WTC11 (cell line): ENCODE results near the gene KLRK1. TPM values are rescaled to one million over a fixed set of nuclear protein-coding genes. Genes with fewer than 3 reads are reported as not detected.
"Not testable (repeated sequence)": the region's sequence is repeated elsewhere in the genome, so short reads cannot be mapped to it uniquely, and the experiment has no call there.

ENCODE experiments used
- ATAC-seq: fragments of 200-7000 bp; cut with Tn5 transposase; 2 replicates; pipeline ENCODE4 v1.10.0; 2021; ENCODE audit warnings: mild to moderate bottlenecking, moderate library complexity
- CTCF ChIA-PET: fragments of 300-600 bp; sonication (Branson Sonifier 250); formaldehyde crosslinking; loops from one replicate; lab custom pipeline; 2021; ENCODE audit warnings: antibody characterized with exemption; lab: Charles Lee
- POLR2A ChIA-PET: fragments of 350-600 bp; sonication (Branson Sonifier 250); formaldehyde crosslinking; loops from one replicate; lab custom pipeline; 2021; ENCODE audit warnings: antibody characterized with exemption; lab: Charles Lee
- DNase-seq: peaks from one replicate; pipeline ENCODE4 v3.0.0; 2021; ENCODE audit warnings: low spot score
- H3K27ac Mint-ChIP-seq: 2 replicates; pipeline ENCODE4 v1.8.0; 2021; ENCODE audit warnings: mixed read lengths
- H3K27me3 Mint-ChIP-seq: 2 replicates; pipeline ENCODE4 v1.8.0; 2021; ENCODE audit warnings: low read depth, mild to moderate bottlenecking, moderate library complexity, mixed read lengths
- H3K36me3 Mint-ChIP-seq: 2 replicates; pipeline ENCODE4 v1.8.0; 2021; ENCODE audit warnings: mixed read lengths
- H3K4me1 Mint-ChIP-seq: 2 replicates; pipeline ENCODE4 v1.8.0; 2022; ENCODE audit warnings: mixed read lengths
- H3K4me3 Mint-ChIP-seq: 2 replicates; pipeline ENCODE4 v1.8.0; 2021; ENCODE audit warnings: mild to moderate bottlenecking, moderate library complexity, mixed read lengths
- H3K9me3 Mint-ChIP-seq: 2 replicates; pipeline ENCODE4 v1.8.0; 2021; ENCODE audit warnings: mixed read lengths
- ESRRA ChIP-seq: sonication (generic); formaldehyde crosslinking; IDR thresholded peaks from 2 replicates; pipeline ENCODE4 v1.8.1; 2022; ENCODE audit warnings: mild to moderate bottlenecking, missing genetic modification reagents, borderline replicate concordance
- KAT7 ChIP-seq: sonication (generic); formaldehyde crosslinking; IDR thresholded peaks from 2 replicates; pipeline ENCODE4 v1.8.1; 2023; ENCODE audit warnings: missing genetic modification reagents, mild to moderate bottlenecking, borderline replicate concordance
- NFATC4 ChIP-seq: fragments of 250-450 bp; sonication (Bioruptor Pico); IDR thresholded peaks from 2 replicates; pipeline ENCODE4 v1.9.0; 2021; ENCODE audit warnings: mild to moderate bottlenecking
- NR3C1 ChIP-seq: sonication (generic); formaldehyde crosslinking; conservative IDR thresholded peaks from 2 replicates; pipeline ENCODE4 v1.8.1; 2023; ENCODE audit warnings: low read depth, mild to moderate bottlenecking, missing genetic modification reagents
- PRRX2 ChIP-seq: fragments of 250-450 bp; sonication (Bioruptor Pico); IDR thresholded peaks from 2 replicates; pipeline ENCODE4 v1.8.0; 2021; ENCODE audit warnings: mild to moderate bottlenecking
- SP1 ChIP-seq: sonication (generic); formaldehyde crosslinking; conservative IDR thresholded peaks from 2 replicates; pipeline ENCODE4 v1.8.1; 2022; ENCODE audit warnings: missing genetic modification reagents
- ZBTB21 ChIP-seq: sonication (generic); formaldehyde crosslinking; IDR thresholded peaks from 2 replicates; pipeline ENCODE4 v1.8.1; 2023; ENCODE audit warnings: mild to moderate bottlenecking, missing genetic modification reagents, borderline replicate concordance
- ZNF138 ChIP-seq: sonication (generic); formaldehyde crosslinking; conservative IDR thresholded peaks from 2 replicates; pipeline ENCODE4 v1.8.1; 2022; ENCODE audit warnings: mild to moderate bottlenecking, moderate library complexity, missing genetic modification reagents
- ZNF219 ChIP-seq: sonication (generic); formaldehyde crosslinking; IDR thresholded peaks from 2 replicates; pipeline ENCODE4 v1.8.0; 2023; ENCODE audit warnings: missing genetic modification reagents, mild to moderate bottlenecking, borderline replicate concordance
- ZNF232 ChIP-seq: sonication (generic); formaldehyde crosslinking; IDR thresholded peaks from 2 replicates; pipeline ENCODE4 v1.8.0; 2022; ENCODE audit warnings: mild to moderate bottlenecking, missing genetic modification reagents
- ZNF396 ChIP-seq: fragments of 250-450 bp; sonication (Bioruptor Pico); IDR thresholded peaks from 2 replicates; pipeline ENCODE4 v1.8.0; 2021; ENCODE audit warnings: mild to moderate bottlenecking, moderate library complexity, borderline replicate concordance
- ZNF416 ChIP-seq: fragments of 250-450 bp; sonication (Bioruptor Pico); IDR thresholded peaks from 2 replicates; pipeline ENCODE4 v1.9.0; 2021; ENCODE audit warnings: mild to moderate bottlenecking, inconsistent platforms
- total RNA-seq: library from RNA; stranded (reverse); gene quantifications from 3 replicates; pipeline ENCODE4 v1.2.3, GENCODE V29; 2021
- TF ChIP-seq, protein P1 (sequence below): fragments of 250-450 bp; sonication (Bioruptor Pico); IDR thresholded peaks from 2 replicates; pipeline ENCODE4 v1.9.0; 2021; ENCODE audit warnings: mild to moderate bottlenecking, borderline replicate concordance
- TF ChIP-seq, protein P2 (sequence below): sonication (generic); formaldehyde crosslinking; IDR thresholded peaks from 2 replicates; pipeline ENCODE4 v1.8.1; 2023; ENCODE audit warnings: mild to moderate bottlenecking, missing genetic modification reagents
- TF ChIP-seq, protein P3 (sequence below): sonication (generic); formaldehyde crosslinking; IDR thresholded peaks from 2 replicates; pipeline ENCODE4 v1.8.1; 2022; ENCODE audit warnings: low read depth, missing genetic modification reagents, borderline replicate concordance
- TF ChIP-seq, protein P4 (sequence below): sonication (generic); formaldehyde crosslinking; IDR thresholded peaks from 2 replicates; pipeline ENCODE4 v1.8.1; 2022; ENCODE audit warnings: low read depth, mild to moderate bottlenecking, moderate library complexity, missing genetic modification reagents, borderline replicate concordance

KLRK1 gene
- total RNA-seq, 1 experiment from 2014 or later = 0.15 TPM

DNA sequence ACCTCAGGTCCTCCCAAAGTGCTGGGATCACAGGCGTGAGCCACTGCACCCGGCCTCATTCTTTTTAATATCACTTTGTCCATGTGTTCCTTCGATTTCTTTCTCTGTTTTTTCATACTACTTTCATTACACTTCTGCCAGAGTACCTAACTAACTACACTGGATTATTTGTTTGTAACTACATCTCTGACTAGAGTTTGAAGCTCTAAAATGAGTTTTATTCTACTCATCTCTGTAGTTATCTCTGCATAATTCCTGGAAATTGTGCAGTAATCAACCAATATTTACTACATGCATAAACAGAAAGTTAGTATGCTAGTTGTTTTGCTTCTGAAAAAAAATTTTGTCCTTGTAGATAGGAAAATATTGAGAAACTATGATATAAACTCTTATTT is 15.2 kb downstream of the KLRK1 start (continued):
- TF ChIP-seq, protein P1, sequence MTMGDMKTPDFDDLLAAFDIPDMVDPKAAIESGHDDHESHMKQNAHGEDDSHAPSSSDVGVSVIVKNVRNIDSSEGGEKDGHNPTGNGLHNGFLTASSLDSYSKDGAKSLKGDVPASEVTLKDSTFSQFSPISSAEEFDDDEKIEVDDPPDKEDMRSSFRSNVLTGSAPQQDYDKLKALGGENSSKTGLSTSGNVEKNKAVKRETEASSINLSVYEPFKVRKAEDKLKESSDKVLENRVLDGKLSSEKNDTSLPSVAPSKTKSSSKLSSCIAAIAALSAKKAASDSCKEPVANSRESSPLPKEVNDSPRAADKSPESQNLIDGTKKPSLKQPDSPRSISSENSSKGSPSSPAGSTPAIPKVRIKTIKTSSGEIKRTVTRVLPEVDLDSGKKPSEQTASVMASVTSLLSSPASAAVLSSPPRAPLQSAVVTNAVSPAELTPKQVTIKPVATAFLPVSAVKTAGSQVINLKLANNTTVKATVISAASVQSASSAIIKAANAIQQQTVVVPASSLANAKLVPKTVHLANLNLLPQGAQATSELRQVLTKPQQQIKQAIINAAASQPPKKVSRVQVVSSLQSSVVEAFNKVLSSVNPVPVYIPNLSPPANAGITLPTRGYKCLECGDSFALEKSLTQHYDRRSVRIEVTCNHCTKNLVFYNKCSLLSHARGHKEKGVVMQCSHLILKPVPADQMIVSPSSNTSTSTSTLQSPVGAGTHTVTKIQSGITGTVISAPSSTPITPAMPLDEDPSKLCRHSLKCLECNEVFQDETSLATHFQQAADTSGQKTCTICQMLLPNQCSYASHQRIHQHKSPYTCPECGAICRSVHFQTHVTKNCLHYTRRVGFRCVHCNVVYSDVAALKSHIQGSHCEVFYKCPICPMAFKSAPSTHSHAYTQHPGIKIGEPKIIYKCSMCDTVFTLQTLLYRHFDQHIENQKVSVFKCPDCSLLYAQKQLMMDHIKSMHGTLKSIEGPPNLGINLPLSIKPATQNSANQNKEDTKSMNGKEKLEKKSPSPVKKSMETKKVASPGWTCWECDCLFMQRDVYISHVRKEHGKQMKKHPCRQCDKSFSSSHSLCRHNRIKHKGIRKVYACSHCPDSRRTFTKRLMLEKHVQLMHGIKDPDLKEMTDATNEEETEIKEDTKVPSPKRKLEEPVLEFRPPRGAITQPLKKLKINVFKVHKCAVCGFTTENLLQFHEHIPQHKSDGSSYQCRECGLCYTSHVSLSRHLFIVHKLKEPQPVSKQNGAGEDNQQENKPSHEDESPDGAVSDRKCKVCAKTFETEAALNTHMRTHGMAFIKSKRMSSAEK (CRISPR knock-in tag) = no peak

DNA sequence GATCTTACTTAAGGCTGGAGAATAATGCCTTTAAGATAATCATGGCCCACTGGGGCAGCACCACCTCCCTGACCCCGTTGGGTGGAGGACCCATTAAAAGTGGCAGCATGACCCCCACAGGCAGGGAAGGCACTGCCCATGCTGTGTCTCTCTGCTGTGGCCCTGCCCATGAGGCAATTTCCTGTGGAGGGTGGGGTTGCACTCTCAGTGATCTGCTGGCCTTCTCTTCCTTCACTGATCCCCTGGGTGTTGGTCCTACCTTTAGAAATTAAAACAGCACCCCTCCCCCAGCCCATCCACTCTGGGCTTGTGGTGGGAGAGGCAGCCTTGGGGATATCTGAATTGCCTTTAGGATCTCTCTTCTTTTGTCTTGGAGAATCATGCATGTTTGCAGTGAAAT is 17.3 kb downstream of the KLRK1 start:
- H3K4me1 Mint-ChIP-seq = peaks cover 51% of the 10 kb centered on the region
- peak overlapping the region; percentile 28; the same call in 1 of the 2 replicates for H3K27ac Mint-ChIP-seq
- no peaks in the 10 kb centered on the region for H3K27me3 Mint-ChIP-seq
- TF ChIP-seq ZNF219 (CRISPR knock-in tag) (no peak), PRRX2 (CRISPR knock-in tag) (no peak), SP1 (CRISPR knock-in tag) (no peak), ZNF138 (CRISPR knock-in tag) (no peak), ZBTB21 (no peak), NFATC4 (no peak), ZNF232 (no peak), ZNF396 (no peak), KAT7 (CRISPR knock-in tag) (no peak), ZNF416 (CRISPR knock-in tag) (no peak), ESRRA (no peak), NR3C1 (CRISPR knock-in tag) (no peak)
- TF ChIP-seq, protein P2, sequence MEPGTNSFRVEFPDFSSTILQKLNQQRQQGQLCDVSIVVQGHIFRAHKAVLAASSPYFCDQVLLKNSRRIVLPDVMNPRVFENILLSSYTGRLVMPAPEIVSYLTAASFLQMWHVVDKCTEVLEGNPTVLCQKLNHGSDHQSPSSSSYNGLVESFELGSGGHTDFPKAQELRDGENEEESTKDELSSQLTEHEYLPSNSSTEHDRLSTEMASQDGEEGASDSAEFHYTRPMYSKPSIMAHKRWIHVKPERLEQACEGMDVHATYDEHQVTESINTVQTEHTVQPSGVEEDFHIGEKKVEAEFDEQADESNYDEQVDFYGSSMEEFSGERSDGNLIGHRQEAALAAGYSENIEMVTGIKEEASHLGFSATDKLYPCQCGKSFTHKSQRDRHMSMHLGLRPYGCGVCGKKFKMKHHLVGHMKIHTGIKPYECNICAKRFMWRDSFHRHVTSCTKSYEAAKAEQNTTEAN (CRISPR knock-in tag) = no peak
- TF ChIP-seq, protein P3, sequence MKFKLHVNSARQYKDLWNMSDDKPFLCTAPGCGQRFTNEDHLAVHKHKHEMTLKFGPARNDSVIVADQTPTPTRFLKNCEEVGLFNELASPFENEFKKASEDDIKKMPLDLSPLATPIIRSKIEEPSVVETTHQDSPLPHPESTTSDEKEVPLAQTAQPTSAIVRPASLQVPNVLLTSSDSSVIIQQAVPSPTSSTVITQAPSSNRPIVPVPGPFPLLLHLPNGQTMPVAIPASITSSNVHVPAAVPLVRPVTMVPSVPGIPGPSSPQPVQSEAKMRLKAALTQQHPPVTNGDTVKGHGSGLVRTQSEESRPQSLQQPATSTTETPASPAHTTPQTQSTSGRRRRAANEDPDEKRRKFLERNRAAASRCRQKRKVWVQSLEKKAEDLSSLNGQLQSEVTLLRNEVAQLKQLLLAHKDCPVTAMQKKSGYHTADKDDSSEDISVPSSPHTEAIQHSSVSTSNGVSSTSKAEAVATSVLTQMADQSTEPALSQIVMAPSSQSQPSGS (CRISPR knock-in tag) = no peak
- TF ChIP-seq, protein P4, sequence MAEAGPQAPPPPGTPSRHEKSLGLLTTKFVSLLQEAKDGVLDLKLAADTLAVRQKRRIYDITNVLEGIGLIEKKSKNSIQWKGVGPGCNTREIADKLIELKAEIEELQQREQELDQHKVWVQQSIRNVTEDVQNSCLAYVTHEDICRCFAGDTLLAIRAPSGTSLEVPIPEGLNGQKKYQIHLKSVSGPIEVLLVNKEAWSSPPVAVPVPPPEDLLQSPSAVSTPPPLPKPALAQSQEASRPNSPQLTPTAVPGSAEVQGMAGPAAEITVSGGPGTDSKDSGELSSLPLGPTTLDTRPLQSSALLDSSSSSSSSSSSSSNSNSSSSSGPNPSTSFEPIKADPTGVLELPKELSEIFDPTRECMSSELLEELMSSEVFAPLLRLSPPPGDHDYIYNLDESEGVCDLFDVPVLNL (CRISPR knock-in tag) = no peak
- POLR2A ChIA-PET = no interaction called here
- CTCF ChIA-PET = no interaction called here
- DNase-seq = no peak
- H3K36me3 Mint-ChIP-seq = peaks cover 5% of the 10 kb centered on the region
- H3K4me3 Mint-ChIP-seq = no peak overlapping the region
- peak; percentile 39; the same call in 1 of the 2 replicates for ATAC-seq
- peaks cover 6% of the 10 kb centered on the region for H3K9me3 Mint-ChIP-seq

DNA sequence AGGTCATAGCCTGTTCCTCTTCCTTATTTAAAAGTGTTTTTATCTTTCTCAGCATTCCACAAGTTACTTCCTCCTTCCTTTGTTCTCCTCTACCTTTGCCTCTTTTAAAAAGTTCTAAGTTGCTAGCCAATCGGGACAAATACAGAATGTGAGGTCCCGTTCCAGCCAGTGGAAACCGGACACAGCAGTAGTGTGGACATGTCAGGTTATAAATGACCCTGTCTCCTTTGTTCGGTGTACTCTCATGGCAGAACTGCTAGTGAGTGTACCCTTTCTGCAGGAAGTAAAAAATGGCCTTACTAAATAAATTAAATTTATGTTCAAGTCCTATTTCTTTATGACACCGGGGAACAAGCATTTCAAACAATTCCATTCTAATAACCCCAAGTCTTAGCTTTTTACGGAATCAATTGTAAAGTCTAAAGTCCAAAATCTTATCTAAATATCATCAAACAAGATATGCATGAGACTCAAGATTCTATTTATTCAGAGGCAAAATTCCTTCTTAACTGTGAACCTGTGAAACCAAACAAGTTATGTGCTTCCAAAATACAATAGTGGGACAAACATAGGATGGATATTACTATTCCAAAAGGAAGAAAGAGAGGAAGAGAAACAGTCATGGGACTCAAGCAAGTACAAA is 17.8 kb downstream of the KLRK1 start:
- POLR2A ChIA-PET, H3K27ac Mint-ChIP-seq: not testable (repeated sequence)

More for the DNA sequence above, 17.8 kb downstream of the KLRK1 start:
- H3K27me3 Mint-ChIP-seq, H3K36me3 Mint-ChIP-seq, DNase-seq, H3K4me3 Mint-ChIP-seq, ATAC-seq, H3K9me3 Mint-ChIP-seq: not testable (repeated sequence)
- peaks cover 53% of the 10 kb centered on the region for H3K4me1 Mint-ChIP-seq
- CTCF ChIA-PET = interaction anchor here (1.0 kb wide), 1 partner anchor 39 kb away, joined by 3 read pairs; no protein-coding TSS in a partner anchor
